K562 (cell line): ENCODE data around the gene VILL. TPM values are rescaled to one million over a fixed set of nuclear protein-coding genes. Genes with fewer than 3 reads are reported as not detected.

Source experiments
- ATAC-seq: fragments of 200-7000 bp; cut with Tn5 transposase; 3 replicates; pipeline ENCODE4 v1.9.1; 2020; ENCODE audit warnings: moderate library complexity
- BruUV-seq: library from RNA; stranded (reverse); fragments of 400-500 nt; replicated peaks from 2 replicates; lab custom pipeline; 2021; lab: Mats Ljungman, UMichigan
- CTCF ChIA-PET: fragments of 300-600 bp; formaldehyde crosslinking; extraction: SDS; loops from one replicate; lab custom pipeline; 2021; ENCODE audit warnings: low intra/inter-chr PET ratio; lab: Yijun Ruan, JAX
- POLR2A ChIA-PET: fragments of 300-600, 350-650 bp; sonication (Branson Sonifier 250); formaldehyde crosslinking; extraction: SDS; loops from one replicate; lab custom pipeline; 2021; ENCODE audit warnings: antibody characterized with exemption, inconsistent platforms; lab: Yijun Ruan, JAX
- DNase-seq, 4 experiments: peaks; one replicate each; pipeline versions ENCODE4 v3.0.0 to v3.0.0-alpha.2; 2011 to 2018; ENCODE audit warnings: low spot score in 3 of 4, mixed read lengths in 3 of 4; ENCODE audit errors: extremely low read depth in 1 of 4
- FAIRE-seq: peaks from 2 replicates; lab custom pipeline; 2011; peaks lifted over from hg19 to GRCh38; lab: Jason Lieb, UNC
- H2AFZ ChIP-seq: 2 replicates; pipeline ENCODE4 v1.6.0; 2011; ENCODE audit warnings: low read depth, low read length, control low read depth, inconsistent platforms
- H3K27ac ChIP-seq: fragments of 200-600 bp; 3 replicates; pipeline ENCODE4 v1.8.0; 2011; ENCODE audit warnings: low read depth, mild to moderate bottlenecking, control low read depth, inconsistent platforms, low read length, moderate library complexity, mixed read lengths; ENCODE audit errors: extremely low read depth
- H3K27me3 ChIP-seq, 2 experiments: fragments of 300-600 bp in 1 of 2; 2 replicates in 1 of 2; 3 replicates in 1 of 2; pipeline versions ENCODE4 v1.6.0 to v1.8.0; 2011; ENCODE audit warnings: inconsistent platforms in 2 of 2, low read length in 2 of 2, mild to moderate bottlenecking in 1 of 2, mixed read lengths in 1 of 2, moderate library complexity in 1 of 2; ENCODE audit not compliant: control insufficient read depth in 2 of 2, insufficient read depth in 2 of 2
- H3K36me3 ChIP-seq: fragments of 300-600 bp; 3 replicates; pipeline ENCODE4 v1.8.0; 2011; ENCODE audit warnings: mild to moderate bottlenecking, low read length, inconsistent platforms; ENCODE audit not compliant: control insufficient read depth, insufficient read depth
- H3K4me1 ChIP-seq, 2 experiments: fragments of 200-600 bp in 1 of 2; replicated peaks in 1 of 2; 2 replicates in 1 of 2; 3 replicates in 1 of 2; pipeline versions ENCODE4 v1.5.1 to v1.8.0; 2011; ENCODE audit warnings: inconsistent platforms in 2 of 2, low read length in 2 of 2, mild to moderate bottlenecking in 1 of 2, mixed read lengths in 1 of 2, moderate library complexity in 1 of 2; ENCODE audit not compliant: control insufficient read depth in 2 of 2, insufficient read depth in 2 of 2
- H3K4me2 ChIP-seq: 2 replicates; pipeline ENCODE4 v1.6.1; 2011; ENCODE audit warnings: low read length, control low read depth, inconsistent platforms, mixed read lengths; ENCODE audit not compliant: insufficient read depth
- H3K4me3 ChIP-seq: fragments of 200-600 bp; sonication (generic), shearing (Covaris generic); 2 replicates; pipeline ENCODE4 v1.5.1; 2016; ENCODE audit warnings: control low read depth, inconsistent platforms
- H3K79me2 ChIP-seq: fragments of 200-600 bp; 3 replicates; pipeline ENCODE4 v1.8.0; 2011; ENCODE audit warnings: low read length, inconsistent platforms; ENCODE audit not compliant: control insufficient read depth, insufficient read depth
- H3K9ac ChIP-seq, 2 experiments: 2 replicates each; pipeline versions ENCODE4 v1.6.0 to v1.6.1; 2011; ENCODE audit warnings: low read depth in 2 of 2, low read length in 2 of 2, control low read depth in 1 of 2, inconsistent platforms in 1 of 2, mild to moderate bottlenecking in 1 of 2, mixed read lengths in 1 of 2; ENCODE audit not compliant: insufficient read depth in 1 of 2
- H3K9me1 ChIP-seq: one replicate; pipeline ENCODE4 v1.6.0; 2011; ENCODE audit warnings: inconsistent platforms, mild to moderate bottlenecking, low read length, moderate library complexity; ENCODE audit not compliant: control insufficient read depth, insufficient read depth
- H3K9me3 ChIP-seq: replicated peaks from 2 replicates; pipeline ENCODE4 v1.5.1; 2011; ENCODE audit warnings: low read depth, low read length, inconsistent platforms; ENCODE audit not compliant: control insufficient read depth, insufficient read depth
- H4K20me1 ChIP-seq: replicated peaks from 2 replicates; pipeline ENCODE4 v1.6.1; 2011; ENCODE audit warnings: low read length, inconsistent platforms, mixed read lengths; ENCODE audit not compliant: control insufficient read depth, insufficient read depth
- CAMTA2 ChIP-seq: fragments of 250-450 bp; sonication (Bioruptor Pico); conservative IDR thresholded peaks from 2 replicates; pipeline ENCODE4 v1.5.1; 2022
- DDX20 ChIP-seq: fragments of 450-650 bp; IDR thresholded peaks from 2 replicates; pipeline ENCODE4 v1.6.1; 2016; ENCODE audit warnings: missing genetic modification characterization, low read depth, mild to moderate bottlenecking, missing compliant biosample characterization, moderate library complexity
- FOXK2 ChIP-seq, 2 experiments: fragments of 450-650 bp; IDR thresholded peaks in 1 of 2; conservative IDR thresholded peaks in 1 of 2; 2 replicates each; pipeline ENCODE4 v1.6.1; 2016; ENCODE audit warnings: low read depth in 2 of 2, mild to moderate bottlenecking in 1 of 2
- GTF2E2 ChIP-seq: fragments of 200-800 bp; sonication (Bioruptor generic); IDR thresholded peaks from 2 replicates; pipeline ENCODE4 v1.6.1; 2016; ENCODE audit warnings: missing genetic modification characterization, missing compliant biosample characterization
- NFE2 ChIP-seq: IDR thresholded peaks from 2 replicates; pipeline ENCODE4 v1.6.1; 2014; ENCODE audit warnings: antibody characterized with exemption, low read depth
- SMARCE1 ChIP-seq: fragments of 450-650 bp; IDR thresholded peaks from 2 replicates; pipeline ENCODE4 v1.7.1; 2016; ENCODE audit warnings: mild to moderate bottlenecking
- U2AF2 ChIP-seq: fragments of 200-400 bp; formaldehyde crosslinking; optimal IDR thresholded peaks from 2 replicates; pipeline ENCODE3; 2017; ENCODE audit warnings: low read depth, mild to moderate bottlenecking, low read length
- ZNF133 ChIP-seq: fragments of 250-450 bp; sonication (Bioruptor Pico); IDR thresholded peaks from 2 replicates; pipeline ENCODE4 v1.4.0; 2020; ENCODE audit warnings: mild to moderate bottlenecking
- ZNF23 ChIP-seq: fragments of 250-450 bp; sonication (Bioruptor Pico); IDR thresholded peaks from 2 replicates; pipeline ENCODE4 v1.4.0; 2020; ENCODE audit warnings: mild to moderate bottlenecking
- ZNF384 ChIP-seq: IDR thresholded peaks from 2 replicates; pipeline ENCODE4 v1.6.1; 2012; ENCODE audit warnings: low read depth, low read length, improper control_type of control experiment
- WGBS: fragments of 100-300 bp; shearing (Covaris generic); methylation state at CpG from one replicate; pipeline ENCODE4 v1.1.6; 2016; ENCODE audit warnings: low coverage, mixed read lengths; ENCODE audit not compliant: insufficient coverage; ENCODE audit errors: missing lambda C conversion rate; 5-methylcytosine and 5-hydroxymethylcytosine counted together
- in situ Hi-C: fragments of 300-500 bp; cut with MboI; formaldehyde crosslinking; loops from 4 replicates; pipeline ENCODE4 v1.15.0; 2018; ENCODE audit warnings: inconsistent platforms, mixed read lengths
- intact Hi-C: fragments of 100-400 bp; cut with micrococcal nuclease; formaldehyde crosslinking; loops from 2 replicates; pipeline ENCODE4 v1.14.2; 2022
- polyA plus RNA-seq, 8 experiments: library from polyadenylated mRNA; depleted of rRNA in 4 of 8; stranded (reverse) in 5 of 8; unstranded in 3 of 8; fragments of >200 nt; fragmentation: Nextera tagmentation in 2 of 8; fragmentation: Illumina TruSeq in 1 of 8; extraction: Ambion mirVana in 2 of 8; extraction: Trizol in 1 of 8; gene quantifications; 2 replicates each; pipeline versions ENCODE4 v1.2.1 to v1.2.3, GENCODE V29; 2011 to 2014; ENCODE audit warnings: inconsistent platforms in 1 of 8, missing spikeins in 1 of 8
- total RNA-seq, 7 experiments: library from RNA; depleted of rRNA in 6 of 7; stranded (reverse); fragments of >200 nt in 6 of 7; fragmentation: Illumina TruSeq in 2 of 7; extraction: Trizol in 2 of 7; gene quantifications; 2 replicates each; pipeline versions ENCODE4 v1.2.1 to v1.2.3, GENCODE V29; 2011 to 2021; ENCODE audit warnings: low replicate concordance in 1 of 7
- TF ChIP-seq, protein P1 (sequence below): fragments of 250-450 bp; sonication (Bioruptor Pico); IDR thresholded peaks from 2 replicates; pipeline ENCODE4 v1.4.0; 2020; ENCODE audit warnings: mild to moderate bottlenecking, moderate library complexity
- TF ChIP-seq, protein P2 (sequence below), 2 experiments: fragments of 450-650 bp; IDR thresholded peaks; 2 replicates each; pipeline ENCODE4 v1.6.1; 2018; ENCODE audit warnings: mild to moderate bottlenecking in 2 of 2, low read depth in 1 of 2; ENCODE audit not compliant: partially characterized antibody in 2 of 2
- TF ChIP-seq, protein P3 (sequence below): sonication (generic); formaldehyde crosslinking; IDR thresholded peaks from 2 replicates; pipeline ENCODE4 v1.8.0; 2022; ENCODE audit warnings: mild to moderate bottlenecking, missing genetic modification reagents

Gene VILL
- total and polyA plus RNA-seq, 9 of the 15 experiments (the other 6 are each of a cell fraction or from before 2014, with no cell fraction given): 0.11 to 16.0 (median 8.8) TPM

DNA sequence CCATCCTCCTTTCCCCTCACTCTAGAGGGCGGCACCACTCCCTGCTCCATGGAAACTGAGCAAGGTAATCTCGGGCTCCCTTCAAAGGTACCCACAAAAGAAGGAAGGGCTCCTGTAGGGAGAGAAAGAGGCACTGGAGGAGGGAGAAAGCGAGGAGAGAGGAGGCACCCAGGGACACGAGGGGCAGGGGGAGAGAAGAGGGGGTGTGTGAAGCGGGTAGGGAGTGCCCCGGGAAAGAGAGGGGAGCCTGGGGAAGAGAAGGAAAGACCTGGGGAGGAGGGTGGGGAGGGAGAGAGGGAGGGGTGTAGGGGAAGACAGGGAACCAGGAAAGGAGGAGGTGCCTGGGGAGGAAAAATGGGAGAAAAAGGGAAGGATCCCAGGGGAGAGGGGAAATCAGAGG is 523 bp downstream of the VILL start:
- 60% methylated on average over 5 of the region's 6 CpGs for WGBS
- Histone ChIP-seq H3K9me1 (no peaks in the 10 kb centered on the region), H3K9ac (0 out of 4 replicates have a peak overlapping the region, but pooled peaks of 1 of the 2 experiments have one; percentile 7), H3K27me3 (no peaks in the 10 kb centered on the region), H3K27ac (no peak overlapping the region), H2AFZ (peak overlapping the region; percentile 47; the same call in 1 of the 2 replicates), H3K4me1 (peaks cover 59 to 73% of the 10 kb centered on the region in 2 experiments), H3K9me3 (no peaks in the 10 kb centered on the region), H3K79me2 (peaks cover 19% of the 10 kb centered on the region), H3K36me3 (peaks cover 11% of the 10 kb centered on the region), H3K4me3 (no peak overlapping the region), H3K4me2 (no peak overlapping the region), H4K20me1 (no peaks in the 10 kb centered on the region)
- in situ Hi-C loops (no loop called here), intact Hi-C loops (no loop called here)
- CTCF ChIA-PET: no interaction called here
- ATAC-seq (no peak), FAIRE-seq (no peak), DNase-seq (no peak)
- BruUV-seq: no TSS peak
- POLR2A ChIA-PET: interaction anchor here (1.9 kb wide), 1 partner anchor 16 kb away, joined by 5 read pairs; no protein-coding TSS in a partner anchor
- TF ChIP-seq ZNF23 (no peak), U2AF2 (no peak), GTF2E2 (no peak), ZNF133 (CRISPR knock-in tag) (no peak), FOXK2 (conservative IDR thresholded peaks at IDR 0.05 in 1 of 2, IDR thresholded peaks at IDR 0.05 in 1 of 2; ENCODE audit: low read depth in 2 of 2) (no peak), CAMTA2 (CRISPR knock-in tag) (no peak), SMARCE1 (no peak), ZNF384 (no peak), NFE2 (no peak), DDX20 (tag) (no peak)
- TF ChIP-seq, protein P1, sequence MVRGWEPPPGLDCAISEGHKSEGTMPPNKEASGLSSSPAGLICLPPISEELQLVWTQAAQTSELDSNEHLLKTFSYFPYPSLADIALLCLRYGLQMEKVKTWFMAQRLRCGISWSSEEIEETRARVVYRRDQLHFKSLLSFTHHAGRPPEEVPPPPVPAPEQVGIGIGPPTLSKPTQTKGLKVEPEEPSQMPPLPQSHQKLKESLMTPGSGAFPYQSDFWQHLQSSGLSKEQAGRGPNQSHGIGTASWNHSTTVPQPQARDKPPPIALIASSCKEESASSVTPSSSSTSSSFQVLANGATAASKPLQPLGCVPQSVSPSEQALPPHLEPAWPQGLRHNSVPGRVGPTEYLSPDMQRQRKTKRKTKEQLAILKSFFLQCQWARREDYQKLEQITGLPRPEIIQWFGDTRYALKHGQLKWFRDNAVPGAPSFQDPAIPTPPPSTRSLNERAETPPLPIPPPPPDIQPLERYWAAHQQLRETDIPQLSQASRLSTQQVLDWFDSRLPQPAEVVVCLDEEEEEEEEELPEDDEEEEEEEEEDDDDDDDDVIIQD (CRISPR knock-in tag): no peak
- TF ChIP-seq, protein P2, sequence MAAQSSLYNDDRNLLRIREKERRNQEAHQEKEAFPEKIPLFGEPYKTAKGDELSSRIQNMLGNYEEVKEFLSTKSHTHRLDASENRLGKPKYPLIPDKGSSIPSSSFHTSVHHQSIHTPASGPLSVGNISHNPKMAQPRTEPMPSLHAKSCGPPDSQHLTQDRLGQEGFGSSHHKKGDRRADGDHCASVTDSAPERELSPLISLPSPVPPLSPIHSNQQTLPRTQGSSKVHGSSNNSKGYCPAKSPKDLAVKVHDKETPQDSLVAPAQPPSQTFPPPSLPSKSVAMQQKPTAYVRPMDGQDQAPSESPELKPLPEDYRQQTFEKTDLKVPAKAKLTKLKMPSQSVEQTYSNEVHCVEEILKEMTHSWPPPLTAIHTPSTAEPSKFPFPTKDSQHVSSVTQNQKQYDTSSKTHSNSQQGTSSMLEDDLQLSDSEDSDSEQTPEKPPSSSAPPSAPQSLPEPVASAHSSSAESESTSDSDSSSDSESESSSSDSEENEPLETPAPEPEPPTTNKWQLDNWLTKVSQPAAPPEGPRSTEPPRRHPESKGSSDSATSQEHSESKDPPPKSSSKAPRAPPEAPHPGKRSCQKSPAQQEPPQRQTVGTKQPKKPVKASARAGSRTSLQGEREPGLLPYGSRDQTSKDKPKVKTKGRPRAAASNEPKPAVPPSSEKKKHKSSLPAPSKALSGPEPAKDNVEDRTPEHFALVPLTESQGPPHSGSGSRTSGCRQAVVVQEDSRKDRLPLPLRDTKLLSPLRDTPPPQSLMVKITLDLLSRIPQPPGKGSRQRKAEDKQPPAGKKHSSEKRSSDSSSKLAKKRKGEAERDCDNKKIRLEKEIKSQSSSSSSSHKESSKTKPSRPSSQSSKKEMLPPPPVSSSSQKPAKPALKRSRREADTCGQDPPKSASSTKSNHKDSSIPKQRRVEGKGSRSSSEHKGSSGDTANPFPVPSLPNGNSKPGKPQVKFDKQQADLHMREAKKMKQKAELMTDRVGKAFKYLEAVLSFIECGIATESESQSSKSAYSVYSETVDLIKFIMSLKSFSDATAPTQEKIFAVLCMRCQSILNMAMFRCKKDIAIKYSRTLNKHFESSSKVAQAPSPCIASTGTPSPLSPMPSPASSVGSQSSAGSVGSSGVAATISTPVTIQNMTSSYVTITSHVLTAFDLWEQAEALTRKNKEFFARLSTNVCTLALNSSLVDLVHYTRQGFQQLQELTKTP (IDR thresholded peaks at IDR 0.05; ENCODE audit: low read depth in 1 of 2, partially characterized antibody in 2 of 2): no peak
- TF ChIP-seq, protein P3, sequence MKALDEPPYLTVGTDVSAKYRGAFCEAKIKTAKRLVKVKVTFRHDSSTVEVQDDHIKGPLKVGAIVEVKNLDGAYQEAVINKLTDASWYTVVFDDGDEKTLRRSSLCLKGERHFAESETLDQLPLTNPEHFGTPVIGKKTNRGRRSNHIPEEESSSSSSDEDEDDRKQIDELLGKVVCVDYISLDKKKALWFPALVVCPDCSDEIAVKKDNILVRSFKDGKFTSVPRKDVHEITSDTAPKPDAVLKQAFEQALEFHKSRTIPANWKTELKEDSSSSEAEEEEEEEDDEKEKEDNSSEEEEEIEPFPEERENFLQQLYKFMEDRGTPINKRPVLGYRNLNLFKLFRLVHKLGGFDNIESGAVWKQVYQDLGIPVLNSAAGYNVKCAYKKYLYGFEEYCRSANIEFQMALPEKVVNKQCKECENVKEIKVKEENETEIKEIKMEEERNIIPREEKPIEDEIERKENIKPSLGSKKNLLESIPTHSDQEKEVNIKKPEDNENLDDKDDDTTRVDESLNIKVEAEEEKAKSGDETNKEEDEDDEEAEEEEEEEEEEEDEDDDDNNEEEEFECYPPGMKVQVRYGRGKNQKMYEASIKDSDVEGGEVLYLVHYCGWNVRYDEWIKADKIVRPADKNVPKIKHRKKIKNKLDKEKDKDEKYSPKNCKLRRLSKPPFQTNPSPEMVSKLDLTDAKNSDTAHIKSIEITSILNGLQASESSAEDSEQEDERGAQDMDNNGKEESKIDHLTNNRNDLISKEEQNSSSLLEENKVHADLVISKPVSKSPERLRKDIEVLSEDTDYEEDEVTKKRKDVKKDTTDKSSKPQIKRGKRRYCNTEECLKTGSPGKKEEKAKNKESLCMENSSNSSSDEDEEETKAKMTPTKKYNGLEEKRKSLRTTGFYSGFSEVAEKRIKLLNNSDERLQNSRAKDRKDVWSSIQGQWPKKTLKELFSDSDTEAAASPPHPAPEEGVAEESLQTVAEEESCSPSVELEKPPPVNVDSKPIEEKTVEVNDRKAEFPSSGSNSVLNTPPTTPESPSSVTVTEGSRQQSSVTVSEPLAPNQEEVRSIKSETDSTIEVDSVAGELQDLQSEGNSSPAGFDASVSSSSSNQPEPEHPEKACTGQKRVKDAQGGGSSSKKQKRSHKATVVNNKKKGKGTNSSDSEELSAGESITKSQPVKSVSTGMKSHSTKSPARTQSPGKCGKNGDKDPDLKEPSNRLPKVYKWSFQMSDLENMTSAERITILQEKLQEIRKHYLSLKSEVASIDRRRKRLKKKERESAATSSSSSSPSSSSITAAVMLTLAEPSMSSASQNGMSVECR (CRISPR knock-in tag): no peak
